Measurements from ENCODE around the gene GPD1L. TPM values are rescaled to one million over a fixed set of nuclear protein-coding genes. Genes with fewer than 3 reads are reported as not detected.

GPD1L gene
- total and polyA plus RNA-seq, 10 of the 15 experiments (the other 5 are each of a cell fraction or from before 2014, with no cell fraction given): 0.77 to 4.8 (median 3.9) TPM

DNA sequence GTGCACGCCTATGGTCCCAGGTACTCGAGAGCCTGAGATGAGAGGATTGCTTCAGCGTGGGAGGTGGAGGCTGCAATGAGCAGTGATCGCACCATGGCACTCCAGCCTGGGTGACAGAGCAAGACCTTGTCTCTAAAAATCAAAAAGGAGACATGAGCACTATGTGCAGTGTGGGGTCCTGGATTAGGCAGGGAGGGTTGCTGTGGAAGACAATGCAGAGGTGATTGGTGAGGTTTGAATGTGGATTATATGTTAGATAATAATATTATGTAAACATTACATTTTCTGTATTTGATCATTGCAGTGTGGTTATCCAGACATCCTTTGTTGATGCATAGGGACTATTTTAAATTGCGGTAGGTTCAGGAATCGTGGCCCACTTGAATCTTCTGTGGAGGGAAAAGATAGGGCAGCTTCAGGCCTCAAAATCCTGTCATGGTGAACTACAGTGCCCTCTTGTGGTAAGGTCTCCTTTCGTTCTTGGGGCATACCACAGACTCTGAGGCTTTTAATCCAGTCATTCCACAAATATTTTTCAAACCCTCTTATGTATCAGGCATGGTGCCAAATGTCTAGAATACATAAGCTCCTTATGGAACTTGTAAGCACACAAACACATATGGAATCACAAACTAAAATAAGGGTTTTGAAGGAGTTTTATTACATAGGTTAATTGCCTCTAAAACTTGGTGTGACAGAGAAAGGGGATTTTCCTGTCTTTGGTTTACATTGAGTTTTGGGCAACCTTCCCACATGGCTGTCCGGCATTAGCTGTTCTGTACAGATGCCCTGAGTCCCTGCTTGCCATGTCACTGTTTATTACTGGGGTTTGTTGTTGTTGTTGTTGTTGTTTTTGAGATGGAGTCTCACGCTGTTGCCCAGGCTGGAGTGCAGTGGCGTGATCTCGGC, 37.7 kb downstream of the GPD1L start (continued):
- TF ChIP-seq, protein P1, sequence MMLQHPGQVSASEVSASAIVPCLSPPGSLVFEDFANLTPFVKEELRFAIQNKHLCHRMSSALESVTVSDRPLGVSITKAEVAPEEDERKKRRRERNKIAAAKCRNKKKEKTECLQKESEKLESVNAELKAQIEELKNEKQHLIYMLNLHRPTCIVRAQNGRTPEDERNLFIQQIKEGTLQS (IDR thresholded peaks at IDR 0.05; ENCODE audit: borderline replicate concordance, extremely low read depth, low read depth, low read length): no peak
- TF ChIP-seq SREBF1 (IDR thresholded peaks at IDR 0.05; ENCODE audit: low read length): no peak
- TF ChIP-seq, protein P2, sequence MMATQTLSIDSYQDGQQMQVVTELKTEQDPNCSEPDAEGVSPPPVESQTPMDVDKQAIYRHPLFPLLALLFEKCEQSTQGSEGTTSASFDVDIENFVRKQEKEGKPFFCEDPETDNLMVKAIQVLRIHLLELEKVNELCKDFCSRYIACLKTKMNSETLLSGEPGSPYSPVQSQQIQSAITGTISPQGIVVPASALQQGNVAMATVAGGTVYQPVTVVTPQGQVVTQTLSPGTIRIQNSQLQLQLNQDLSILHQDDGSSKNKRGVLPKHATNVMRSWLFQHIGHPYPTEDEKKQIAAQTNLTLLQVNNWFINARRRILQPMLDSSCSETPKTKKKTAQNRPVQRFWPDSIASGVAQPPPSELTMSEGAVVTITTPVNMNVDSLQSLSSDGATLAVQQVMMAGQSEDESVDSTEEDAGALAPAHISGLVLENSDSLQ (IDR thresholded peaks at IDR 0.05): no peak
- TF ChIP-seq NFYB (IDR thresholded peaks at IDR 0.05; ENCODE audit: insufficient read depth, low read depth, low read length): no peak
- TF ChIP-seq BCL11A (IDR thresholded peaks at IDR 0.05; ENCODE audit: low read depth, low read length): no peak
- TF ChIP-seq NRF1 (conservative IDR thresholded peaks at IDR 0.05; ENCODE audit: low read depth, low read length): no peak
- TF ChIP-seq, protein P3, sequence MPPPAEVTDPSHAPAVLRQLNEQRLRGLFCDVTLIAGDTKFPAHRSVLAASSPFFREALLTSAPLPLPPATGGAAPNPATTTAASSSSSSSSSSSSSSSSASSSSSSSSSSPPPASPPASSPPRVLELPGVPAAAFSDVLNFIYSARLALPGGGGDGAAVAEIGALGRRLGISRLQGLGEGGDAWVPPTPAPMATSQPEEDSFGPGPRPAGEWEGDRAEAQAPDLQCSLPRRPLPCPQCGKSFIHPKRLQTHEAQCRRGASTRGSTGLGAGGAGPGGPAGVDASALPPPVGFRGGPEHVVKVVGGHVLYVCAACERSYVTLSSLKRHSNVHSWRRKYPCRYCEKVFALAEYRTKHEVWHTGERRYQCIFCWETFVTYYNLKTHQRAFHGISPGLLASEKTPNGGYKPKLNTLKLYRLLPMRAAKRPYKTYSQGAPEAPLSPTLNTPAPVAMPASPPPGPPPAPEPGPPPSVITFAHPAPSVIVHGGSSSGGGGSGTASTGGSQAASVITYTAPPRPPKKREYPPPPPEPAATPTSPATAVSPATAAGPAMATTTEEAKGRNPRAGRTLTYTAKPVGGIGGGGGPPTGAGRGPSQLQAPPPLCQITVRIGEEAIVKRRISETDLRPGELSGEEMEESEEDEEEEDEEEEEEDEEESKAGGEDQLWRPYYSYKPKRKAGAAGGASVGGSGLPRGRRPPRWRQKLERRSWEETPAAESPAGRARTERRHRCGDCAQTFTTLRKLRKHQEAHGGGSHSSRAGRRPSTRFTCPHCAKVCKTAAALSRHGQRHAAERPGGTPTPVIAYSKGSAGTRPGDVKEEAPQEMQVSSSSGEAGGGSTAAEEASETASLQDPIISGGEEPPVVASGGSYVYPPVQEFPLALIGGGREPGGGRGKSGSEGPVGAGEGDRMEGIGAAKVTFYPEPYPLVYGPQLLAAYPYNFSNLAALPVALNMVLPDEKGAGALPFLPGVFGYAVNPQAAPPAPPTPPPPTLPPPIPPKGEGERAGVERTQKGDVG (CRISPR knock-in tag; IDR thresholded peaks at IDR 0.05): no peak
- TF ChIP-seq HDAC2 (IDR thresholded peaks at IDR 0.05): no peak
- TF ChIP-seq MXI1 (IDR thresholded peaks at IDR 0.05; ENCODE audit: low read depth, low read length): no peak
- TF ChIP-seq STAT3 (IDR thresholded peaks at IDR 0.05; ENCODE audit: low read depth, low read length): no peak
- TF ChIP-seq ZNF207 (IDR thresholded peaks at IDR 0.05; ENCODE audit: borderline replicate concordance): no peak
- TF ChIP-seq, protein P4, sequence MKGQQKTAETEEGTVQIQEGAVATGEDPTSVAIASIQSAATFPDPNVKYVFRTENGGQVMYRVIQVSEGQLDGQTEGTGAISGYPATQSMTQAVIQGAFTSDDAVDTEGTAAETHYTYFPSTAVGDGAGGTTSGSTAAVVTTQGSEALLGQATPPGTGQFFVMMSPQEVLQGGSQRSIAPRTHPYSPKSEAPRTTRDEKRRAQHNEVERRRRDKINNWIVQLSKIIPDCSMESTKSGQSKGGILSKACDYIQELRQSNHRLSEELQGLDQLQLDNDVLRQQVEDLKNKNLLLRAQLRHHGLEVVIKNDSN (IDR thresholded peaks at IDR 0.05; ENCODE audit: borderline replicate concordance, extremely low read length, insufficient read depth, low read depth, low read length): no peak
- TF ChIP-seq SREBF2 (IDR thresholded peaks at IDR 0.05; ENCODE audit: low read length): no peak
- no peak for TF ChIP-seq PML (IDR thresholded peaks at IDR 0.05; ENCODE audit: low read length)
- TF ChIP-seq YY1 (IDR thresholded peaks at IDR 0.05; ENCODE audit: low read depth, low read length): 0 out of 2 replicates have a peak, but pooled peaks have one; percentile 30
- no peak for TF ChIP-seq KAT2A (conservative IDR thresholded peaks at IDR 0.05; ENCODE audit: control insufficient read depth, low read depth, low read length)

All from GM12878 (cell line).